Stimulated activated naive CD8-positive, alpha-beta T cell treated with anti-CD3 and anti-CD28 coated beads, Interleukin-15, Interleukin-2, amounts not matched to agents 100 ng/mL and 50 ng/mL, for 24 hours (primary cell): ENCODE measurements around the gene SCGB3A1.

Experiments
- H3K27ac Mint-ChIP-seq: one replicate; pipeline ENCODE4 v1.8.0; 2021; ENCODE audit warnings: mild to moderate bottlenecking, mixed read lengths
- H3K27me3 Mint-ChIP-seq: one replicate; pipeline ENCODE4 v1.8.0; 2021; ENCODE audit warnings: mixed read lengths
- H3K36me3 Mint-ChIP-seq: one replicate; pipeline ENCODE4 v1.8.0; 2021; ENCODE audit warnings: low read depth, mixed read lengths
- H3K4me1 Mint-ChIP-seq: one replicate; pipeline ENCODE4 v1.8.0; 2021; ENCODE audit warnings: low read depth, mixed read lengths
- H3K4me3 Mint-ChIP-seq: one replicate; pipeline ENCODE4 v1.8.0; 2021; ENCODE audit warnings: mild to moderate bottlenecking, mixed read lengths
- H3K9me3 Mint-ChIP-seq: one replicate; pipeline ENCODE4 v1.8.0; 2021; ENCODE audit warnings: mixed read lengths

SCGB3A1 gene, protein sequence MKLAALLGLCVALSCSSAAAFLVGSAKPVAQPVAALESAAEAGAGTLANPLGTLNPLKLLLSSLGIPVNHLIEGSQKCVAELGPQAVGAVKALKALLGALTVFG

DNA sequence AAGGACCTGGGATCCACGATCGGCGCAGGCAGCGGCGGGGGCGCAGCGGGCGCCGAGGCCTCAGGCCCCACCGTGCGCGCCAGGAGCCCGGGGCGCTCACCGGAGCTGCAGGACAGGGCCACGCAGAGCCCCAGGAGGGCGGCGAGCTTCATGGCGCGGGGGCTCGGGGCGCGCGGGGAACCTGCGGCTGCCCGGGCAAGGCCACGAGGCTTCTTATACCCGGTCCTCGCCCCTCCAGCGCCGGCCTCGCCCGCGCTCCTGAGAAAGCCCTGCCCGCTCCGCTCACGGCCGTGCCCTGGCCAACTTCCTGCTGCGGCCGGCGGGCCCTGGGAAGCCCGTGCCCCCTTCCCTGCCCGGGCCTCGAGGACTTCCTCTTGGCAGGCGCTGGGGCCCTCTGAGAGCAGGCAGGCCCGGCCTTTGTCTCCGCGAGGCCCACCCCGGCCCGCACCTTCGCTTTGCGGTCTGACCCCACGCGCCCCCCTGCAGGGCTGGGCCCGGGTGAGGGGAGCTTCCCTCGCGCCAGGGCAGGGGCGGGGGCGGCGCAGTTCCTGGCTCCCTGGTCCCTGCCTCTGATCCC, at the start of gene SCGB3A1:
TSS of gene SCGB3A1 (minus strand) at position 189 of the 577 bp plus-strand sequence. CDS start at position 152, 37 bp downstream.
- Mint-ChIP-seq H3K27me3 (peaks cover 43% of the 10 kb centered on the region), H3K4me3 (peak within 1 kb of the TSS; percentile 10), H3K9me3 (no peaks in the 10 kb centered on the region), H3K4me1 (peaks cover 6% of the 10 kb centered on the region), H3K36me3 (no peaks in the 10 kb centered on the region), H3K27ac (no peak within 1 kb of the TSS)

DNA sequence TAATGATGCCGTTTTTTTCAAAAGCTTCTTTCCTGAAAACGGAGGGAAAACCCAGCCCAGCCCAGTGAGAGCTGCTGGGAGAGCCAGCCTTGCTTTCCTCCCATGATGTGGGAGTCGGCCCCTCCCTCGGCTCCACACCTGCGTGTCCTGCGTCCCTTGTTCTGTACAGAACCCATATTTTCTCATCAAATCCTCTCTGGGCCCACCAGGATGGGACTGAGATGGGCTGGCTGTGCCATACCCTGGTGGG, 49.2 kb upstream of the SCGB3A1 start:
- Mint-ChIP-seq H3K27me3 (no peaks in the 10 kb centered on the region), H3K27ac (no peak overlapping the region), H3K9me3 (no peaks in the 10 kb centered on the region), H3K4me1 (peaks cover 3% of the 10 kb centered on the region), H3K36me3 (no peaks in the 10 kb centered on the region), H3K4me3 (no peak overlapping the region)

DNA sequence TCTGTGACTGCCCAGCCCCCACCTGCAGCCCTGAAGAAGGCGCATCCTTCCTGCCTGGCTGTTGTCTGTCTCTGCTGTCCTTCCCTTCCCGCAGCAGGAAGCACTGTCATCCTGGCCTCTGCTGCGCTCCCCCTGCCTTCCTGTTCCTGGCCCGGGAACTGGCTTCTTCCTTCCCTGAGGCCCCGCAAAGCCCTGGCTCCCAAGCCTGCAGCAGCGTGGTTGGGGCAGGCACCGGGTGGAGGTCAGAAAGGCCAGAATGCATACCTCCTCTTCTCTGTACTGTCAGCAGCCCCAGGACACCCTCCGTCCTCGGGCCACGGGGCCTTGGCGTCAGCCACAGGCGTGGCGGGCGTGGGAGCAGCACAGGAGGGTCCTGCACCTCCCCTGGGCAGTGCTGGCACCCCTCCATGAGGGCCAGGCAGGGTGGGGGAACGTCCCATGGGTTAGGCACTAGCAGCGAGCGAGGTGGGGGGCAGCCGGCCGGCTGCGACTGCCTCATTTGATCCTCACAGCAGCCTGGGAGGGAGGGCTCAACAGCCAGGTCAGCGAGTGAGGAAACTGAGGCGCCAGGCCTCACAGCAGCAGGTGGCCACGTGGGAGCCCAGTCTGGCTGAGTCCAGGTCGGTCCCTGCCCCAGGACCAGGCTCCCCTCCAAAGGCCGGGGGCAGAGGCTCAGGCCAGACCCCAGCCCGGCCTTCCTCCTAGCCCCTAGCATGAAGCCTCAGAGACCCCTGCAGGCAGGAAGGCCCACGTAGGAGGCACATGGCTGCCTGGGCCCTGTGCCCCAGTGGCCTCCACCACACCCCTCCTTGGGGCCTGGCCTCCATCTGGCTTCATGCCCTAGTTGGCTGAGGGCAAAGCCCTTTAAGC, 48.7 kb upstream of the SCGB3A1 start:
- Mint-ChIP-seq H3K4me1 (peaks cover 3% of the 10 kb centered on the region), H3K27me3 (no peaks in the 10 kb centered on the region), H3K36me3 (no peaks in the 10 kb centered on the region), H3K4me3 (no peak overlapping the region), H3K27ac (no peak overlapping the region), H3K9me3 (no peaks in the 10 kb centered on the region)

DNA sequence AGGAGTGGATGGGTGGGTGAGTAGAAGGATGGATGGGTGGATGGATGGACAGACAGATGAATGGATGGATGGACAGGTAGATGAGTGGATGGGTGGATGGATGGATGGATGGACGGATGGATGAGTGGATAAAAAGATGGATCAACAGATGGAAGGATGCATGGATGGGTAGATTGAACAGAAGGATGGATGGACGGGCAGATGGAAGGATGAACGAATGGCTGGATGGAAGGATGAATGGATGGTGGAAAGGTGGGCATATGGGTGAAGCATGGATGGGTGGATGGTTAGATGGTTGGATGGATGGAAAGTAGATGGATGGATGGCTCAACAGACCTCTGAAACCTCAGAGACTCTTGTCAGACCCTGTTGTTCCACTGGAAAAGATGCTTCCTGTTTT, 48.0 kb upstream of the SCGB3A1 start:
- H3K36me3 Mint-ChIP-seq: no peaks in the 10 kb centered on the region
- no peak overlapping the region for H3K27ac Mint-ChIP-seq
- no peaks in the 10 kb centered on the region for H3K9me3 Mint-ChIP-seq
- H3K4me1 Mint-ChIP-seq: peaks cover 3% of the 10 kb centered on the region
- no peak overlapping the region for H3K4me3 Mint-ChIP-seq
- no peaks in the 10 kb centered on the region for H3K27me3 Mint-ChIP-seq

DNA sequence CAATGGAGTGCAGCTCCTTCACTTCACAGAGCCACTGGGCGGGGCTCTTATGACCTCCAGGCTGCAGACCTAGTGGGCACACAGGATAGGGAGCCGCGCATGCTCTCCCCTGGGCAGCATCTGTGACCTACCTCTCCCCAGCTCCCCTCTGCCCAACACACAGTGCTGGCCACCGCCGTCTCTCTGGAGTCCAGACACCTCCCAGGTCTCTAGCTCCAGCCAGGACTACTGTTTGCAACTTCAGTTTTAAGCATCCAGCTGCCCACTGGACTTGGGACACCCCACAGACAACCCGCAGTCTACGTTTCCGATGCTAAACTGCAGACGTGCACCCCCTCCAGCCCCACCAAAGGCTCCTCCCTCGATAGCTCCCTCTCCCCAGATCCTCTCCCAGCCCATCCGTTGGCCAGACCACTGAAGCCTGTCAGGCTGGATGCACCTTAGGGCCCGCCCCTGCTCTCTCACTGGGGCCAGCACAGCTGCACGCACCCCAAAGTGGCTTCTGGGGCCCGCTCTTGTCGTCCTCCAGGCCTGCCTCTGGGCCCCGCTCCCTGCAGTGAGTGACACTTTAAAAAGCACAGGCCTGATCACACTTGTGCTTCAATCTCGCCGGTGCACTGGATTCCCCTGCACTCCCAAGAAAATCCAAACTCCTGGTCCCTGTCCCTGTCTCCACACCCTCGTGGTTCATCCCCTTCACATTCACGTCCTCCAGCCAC, 46.8 kb upstream of the SCGB3A1 start:
- no peaks in the 10 kb centered on the region for H3K36me3 Mint-ChIP-seq
- no peaks in the 10 kb centered on the region for H3K9me3 Mint-ChIP-seq
- H3K27ac Mint-ChIP-seq: no peak overlapping the region
- H3K27me3 Mint-ChIP-seq: no peaks in the 10 kb centered on the region
- H3K4me3 Mint-ChIP-seq: no peak overlapping the region
- peaks cover 3% of the 10 kb centered on the region for H3K4me1 Mint-ChIP-seq

DNA sequence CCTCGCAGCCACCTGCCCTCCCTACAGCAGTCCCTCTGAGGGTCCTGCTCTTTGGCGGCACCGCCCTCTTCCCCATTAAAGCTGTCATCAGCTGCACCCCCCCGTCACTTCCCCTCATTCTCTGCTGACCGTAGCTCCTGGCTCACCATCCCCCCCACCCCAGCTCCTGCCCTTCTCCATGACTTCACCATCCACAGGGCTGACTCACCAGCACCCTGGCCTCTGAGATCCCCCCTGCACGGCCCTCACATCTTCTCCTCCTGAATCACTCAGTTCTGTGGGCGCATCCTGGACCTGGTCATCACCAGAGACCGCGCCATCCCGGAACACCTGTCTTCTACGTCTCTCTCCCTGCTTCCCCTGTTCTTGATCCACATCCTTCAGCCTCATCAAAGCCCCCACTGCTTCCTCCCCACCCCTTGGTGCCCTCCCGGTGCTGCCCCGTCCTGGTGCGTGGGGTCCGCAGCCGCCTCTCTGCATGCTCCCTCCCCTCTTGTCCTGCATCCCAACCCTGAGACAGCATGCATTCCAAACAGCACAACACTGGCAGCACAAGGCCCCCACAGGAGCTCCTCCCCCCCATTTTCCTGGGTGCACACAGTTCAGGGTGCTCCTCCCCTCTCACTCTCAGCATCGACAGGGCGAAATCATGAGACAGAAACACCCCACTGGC, 45.2 kb upstream of the SCGB3A1 start:
- H3K4me1 Mint-ChIP-seq: peaks cover 3% of the 10 kb centered on the region
- H3K9me3 Mint-ChIP-seq: no peaks in the 10 kb centered on the region
- H3K36me3 Mint-ChIP-seq: no peaks in the 10 kb centered on the region
- H3K4me3 Mint-ChIP-seq: no peak overlapping the region
- no peak overlapping the region for H3K27ac Mint-ChIP-seq
- no peaks in the 10 kb centered on the region for H3K27me3 Mint-ChIP-seq

DNA sequence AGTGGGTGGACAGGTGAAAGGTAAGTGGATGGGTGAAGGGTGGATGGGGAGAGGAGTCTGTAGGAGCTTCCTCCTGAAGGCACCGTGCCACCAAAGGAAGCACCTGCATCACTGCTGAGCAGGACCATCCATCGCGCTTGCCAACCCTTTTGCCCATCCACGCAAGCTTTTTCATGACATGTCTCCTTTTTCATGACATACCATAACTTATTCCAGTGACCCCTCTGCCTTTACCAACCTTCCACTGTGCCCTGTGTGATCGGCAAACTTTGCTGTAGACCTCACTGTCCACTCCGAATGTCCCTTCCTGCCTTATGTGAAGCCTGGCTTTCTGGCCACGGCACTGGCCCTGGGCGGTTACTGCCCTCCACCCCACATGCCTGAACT, 44.7 kb upstream of the SCGB3A1 start:
- Mint-ChIP-seq H3K27ac (no peak overlapping the region), H3K9me3 (no peaks in the 10 kb centered on the region), H3K4me1 (peaks cover 3% of the 10 kb centered on the region), H3K4me3 (no peak overlapping the region), H3K27me3 (no peaks in the 10 kb centered on the region), H3K36me3 (no peaks in the 10 kb centered on the region)

DNA sequence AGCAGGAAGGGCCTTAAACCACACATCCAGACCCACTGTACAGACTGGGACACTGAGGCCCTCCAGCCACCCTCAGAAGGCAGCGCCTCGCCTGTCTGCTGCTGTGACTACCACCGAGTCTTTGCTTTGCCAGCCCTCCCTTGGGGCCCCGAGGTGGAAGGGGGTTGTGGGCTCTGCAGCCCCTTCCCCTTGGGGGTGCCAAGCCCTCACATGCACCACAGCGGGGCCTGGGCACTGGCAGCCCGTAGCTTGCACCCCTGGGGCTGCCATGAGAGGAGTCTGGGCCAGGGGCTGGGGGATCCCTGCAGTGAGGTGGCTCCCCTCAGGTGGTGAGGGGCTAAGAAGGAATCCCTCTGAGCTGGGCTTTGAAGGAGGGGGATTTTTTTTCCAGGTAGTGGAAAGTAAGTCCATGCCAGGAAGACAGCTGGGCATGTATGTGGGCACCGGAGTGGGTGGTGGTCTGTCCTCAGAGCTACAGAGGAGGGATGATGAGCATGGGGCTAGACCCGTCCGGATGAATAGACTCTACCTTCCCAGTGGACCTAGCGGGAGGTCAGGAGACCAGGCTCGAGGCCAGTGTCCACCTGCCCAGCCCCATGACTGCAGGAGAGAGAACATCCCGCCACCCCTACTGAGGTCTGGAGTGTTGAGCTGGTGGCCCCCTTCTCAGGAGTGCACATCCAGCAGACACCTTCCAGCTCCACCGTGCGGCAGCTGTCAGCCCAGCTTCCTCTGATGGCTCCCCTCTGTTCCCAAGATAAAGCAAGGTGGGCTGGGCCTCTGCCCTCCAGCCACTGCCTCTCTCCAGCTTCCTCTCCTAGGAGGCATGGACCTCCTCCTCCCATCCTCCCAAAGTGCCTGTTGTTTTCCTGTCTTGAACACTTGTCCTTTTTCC, 42.2 kb upstream of the SCGB3A1 start:
- Mint-ChIP-seq H3K27ac (no peak overlapping the region), H3K36me3 (no peaks in the 10 kb centered on the region), H3K4me1 (no peaks in the 10 kb centered on the region), H3K4me3 (no peak overlapping the region), H3K9me3 (no peaks in the 10 kb centered on the region), H3K27me3 (no peaks in the 10 kb centered on the region)

DNA sequence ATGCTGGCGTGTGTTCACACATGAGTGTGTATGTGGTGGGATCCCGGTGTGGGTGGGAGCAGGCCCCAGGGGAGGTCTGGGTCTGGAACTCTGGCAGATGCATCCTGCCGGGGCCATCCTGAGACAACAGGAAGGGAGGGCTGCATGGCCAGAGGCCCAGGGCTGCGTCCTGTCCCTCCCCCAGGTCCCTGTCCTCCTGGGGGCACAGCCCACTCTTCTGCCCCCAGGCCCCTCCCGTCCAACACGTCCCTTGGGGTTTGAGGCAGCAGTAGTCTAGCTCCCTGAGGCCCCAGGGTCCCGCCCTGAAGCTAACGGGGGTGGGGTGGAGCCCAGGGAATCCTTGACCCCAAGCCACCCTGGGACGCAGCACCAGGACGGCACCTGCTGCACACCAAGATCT, 41.5 kb upstream of the SCGB3A1 start:
- H3K36me3 Mint-ChIP-seq: no peaks in the 10 kb centered on the region
- no peak overlapping the region for H3K27ac Mint-ChIP-seq
- no peak overlapping the region for H3K4me3 Mint-ChIP-seq
- no peaks in the 10 kb centered on the region for H3K9me3 Mint-ChIP-seq
- H3K27me3 Mint-ChIP-seq: no peaks in the 10 kb centered on the region
- no peaks in the 10 kb centered on the region for H3K4me1 Mint-ChIP-seq

DNA sequence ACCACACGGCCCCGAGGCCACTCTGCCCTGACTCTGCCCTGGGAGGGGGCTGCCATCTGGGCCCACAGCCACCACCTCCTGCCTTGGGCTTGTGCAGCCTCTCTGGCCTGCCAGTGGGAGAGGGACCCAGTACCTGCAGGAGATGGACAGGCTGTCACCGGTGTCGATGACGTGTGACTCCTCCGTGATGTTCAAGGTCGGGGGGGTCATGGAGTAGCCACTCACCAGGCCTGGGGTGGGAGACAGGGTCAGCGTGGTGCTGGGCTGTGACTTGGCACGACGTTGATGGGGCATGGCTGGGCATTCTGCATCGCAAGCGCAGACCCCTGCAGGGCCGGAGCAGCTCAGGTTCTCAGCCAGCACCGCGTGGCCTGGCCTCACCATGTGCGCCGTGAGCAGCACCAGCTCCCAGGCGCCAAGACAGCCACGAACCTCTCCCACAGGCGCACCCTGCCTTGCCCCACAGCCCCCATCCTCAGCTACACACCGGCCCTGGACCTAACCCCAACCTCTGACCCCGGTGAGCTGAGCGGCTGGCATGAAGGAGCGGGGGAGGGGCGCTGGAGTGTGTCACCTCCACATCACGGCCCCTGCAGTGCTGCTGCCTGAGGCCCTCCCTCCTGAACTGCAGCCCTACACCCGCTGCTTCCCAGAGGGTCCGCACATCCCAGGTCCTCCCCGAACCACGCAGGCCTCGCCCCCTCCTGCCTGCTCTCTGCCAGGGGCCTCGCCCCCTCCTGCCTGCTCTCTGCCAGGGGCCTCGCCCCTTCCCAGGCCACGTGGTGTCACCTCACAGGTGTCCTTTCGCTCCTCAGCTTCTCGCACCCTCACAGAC, 40.5 kb upstream of the SCGB3A1 start:
- Mint-ChIP-seq H3K36me3 (no peaks in the 10 kb centered on the region), H3K27ac (no peak overlapping the region), H3K27me3 (no peaks in the 10 kb centered on the region), H3K4me1 (no peaks in the 10 kb centered on the region), H3K9me3 (no peaks in the 10 kb centered on the region), H3K4me3 (no peak overlapping the region)

DNA sequence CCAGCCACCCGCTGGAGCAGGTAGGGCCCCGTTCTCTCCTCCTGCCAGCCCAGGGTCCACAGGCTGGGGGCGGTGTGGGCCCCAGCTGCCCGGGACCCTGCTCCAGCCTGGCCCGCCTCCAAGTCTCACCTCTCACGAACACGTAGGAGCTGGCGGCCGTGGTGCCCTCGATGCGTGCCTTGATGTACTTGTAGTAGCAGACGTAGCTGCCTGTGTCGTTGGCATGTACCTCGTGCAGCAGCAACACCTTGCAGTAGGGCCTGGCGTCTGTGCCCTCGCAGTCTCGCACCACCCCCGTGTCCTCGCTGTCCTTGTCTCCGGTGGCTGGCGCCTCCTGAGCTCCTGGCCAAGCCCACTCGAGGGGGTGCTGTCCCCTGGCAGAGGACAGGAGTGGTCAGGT, 39.1 kb upstream of the SCGB3A1 start:
- Mint-ChIP-seq H3K27me3 (no peaks in the 10 kb centered on the region), H3K9me3 (no peaks in the 10 kb centered on the region), H3K27ac (no peak overlapping the region), H3K36me3 (no peaks in the 10 kb centered on the region), H3K4me1 (no peaks in the 10 kb centered on the region), H3K4me3 (no peak overlapping the region)

DNA sequence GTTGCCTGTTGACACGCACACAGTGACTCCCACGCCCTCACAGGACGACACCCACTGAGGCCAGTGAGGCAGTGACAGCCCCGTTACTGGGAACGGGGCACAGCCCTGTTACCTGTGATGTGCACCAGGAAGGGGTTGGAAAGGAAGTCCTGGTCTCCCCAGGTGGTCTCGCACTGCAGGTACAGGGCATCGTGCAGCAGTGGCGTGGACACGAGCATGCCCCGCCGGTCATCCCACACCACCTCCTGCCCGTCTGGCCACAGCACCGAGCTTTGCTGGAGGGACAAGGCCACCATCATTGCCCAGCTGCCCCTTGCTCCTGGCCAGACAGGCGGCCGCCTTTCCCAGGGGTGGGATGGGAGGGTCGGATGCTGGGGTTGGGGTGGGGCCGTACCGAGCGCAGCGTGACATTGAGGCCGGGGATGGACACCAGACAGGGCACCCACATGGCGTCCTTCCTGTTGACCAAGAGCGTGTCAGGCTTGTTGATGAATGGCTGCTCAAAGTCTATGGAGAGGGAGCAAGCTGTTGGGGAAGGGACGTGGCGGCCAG, 38.6 kb upstream of the SCGB3A1 start:
- H3K4me3 Mint-ChIP-seq: no peak overlapping the region
- H3K36me3 Mint-ChIP-seq: no peaks in the 10 kb centered on the region
- H3K9me3 Mint-ChIP-seq: no peaks in the 10 kb centered on the region
- H3K4me1 Mint-ChIP-seq: no peaks in the 10 kb centered on the region
- H3K27me3 Mint-ChIP-seq: no peaks in the 10 kb centered on the region
- no peak overlapping the region for H3K27ac Mint-ChIP-seq
